Left kidney (tissue), 2 donors: Measurements from ENCODE around the gene GSN. TPM values are rescaled to one million over a fixed set of nuclear protein-coding genes. Genes with fewer than 3 reads are reported as not detected.
"Not testable (repeated sequence)": the region's sequence is repeated elsewhere in the genome, so short reads cannot be mapped to it uniquely, and the experiment has no call there.

Experiments
- DNase-seq: peaks from one replicate; pipeline ENCODE4 v3.0.0-alpha.2; 2013
- polyA plus RNA-seq: library from polyadenylated mRNA; unstranded; fragments of 120-200 nt; gene quantifications from one replicate; pipeline ENCODE4 v1.2.1, GENCODE V29; 2013; ENCODE audit not compliant: insufficient read length

GSN gene
- polyA plus RNA-seq, 1 donor, result 161 TPM

DNA sequence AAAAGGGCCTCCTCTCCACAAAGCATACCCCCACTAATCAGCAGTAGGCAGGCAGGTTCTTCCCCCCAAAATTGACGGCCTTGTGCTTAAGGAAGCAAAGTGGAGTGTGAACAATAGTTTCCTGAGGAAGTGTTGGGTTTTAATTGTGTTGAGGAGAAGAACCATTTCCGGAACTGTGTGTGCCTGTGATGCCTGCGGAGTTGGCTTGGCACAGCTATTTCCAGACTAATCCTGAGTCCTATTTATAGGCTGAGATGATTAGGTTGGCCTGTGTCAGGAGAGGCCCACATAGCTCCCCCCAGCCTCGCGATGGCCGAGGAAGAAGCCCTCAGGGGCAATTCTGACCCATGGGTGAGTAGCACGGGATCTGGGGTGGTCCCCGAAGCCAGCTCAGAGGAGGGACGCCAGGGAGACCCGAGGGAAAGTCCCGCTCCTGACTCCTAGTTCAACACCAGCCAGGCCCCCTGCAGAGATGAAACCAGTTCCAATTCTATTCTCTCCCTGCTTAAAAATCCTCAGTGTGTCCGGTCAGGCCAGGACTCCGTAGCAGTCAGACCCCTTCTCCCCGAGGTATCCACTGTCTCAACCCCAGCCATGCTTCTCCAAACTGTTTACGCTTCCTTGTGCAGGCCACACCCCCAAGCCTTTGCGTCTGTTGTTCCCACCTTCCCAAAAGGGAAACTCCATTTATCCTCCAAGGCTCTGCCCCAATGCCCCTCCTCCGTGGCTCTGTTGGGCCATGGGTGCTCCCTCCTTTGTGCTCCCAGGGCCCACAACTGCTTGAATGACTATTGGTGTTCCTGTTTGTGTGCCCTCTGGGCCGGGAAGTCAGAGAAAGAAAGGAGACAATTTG is 18.1 kb downstream of the GSN start:
- DNase-seq, result no peak

- no peak for DNase-seq
Measured at GRCh38 chr9:121286688-121286972, 18.7 kb downstream of the GSN start.

- peak; percentile 67 for DNase-seq
Measured at GRCh38 chr9:121286973-121287741, 19.2 kb downstream of the GSN start.

DNA sequence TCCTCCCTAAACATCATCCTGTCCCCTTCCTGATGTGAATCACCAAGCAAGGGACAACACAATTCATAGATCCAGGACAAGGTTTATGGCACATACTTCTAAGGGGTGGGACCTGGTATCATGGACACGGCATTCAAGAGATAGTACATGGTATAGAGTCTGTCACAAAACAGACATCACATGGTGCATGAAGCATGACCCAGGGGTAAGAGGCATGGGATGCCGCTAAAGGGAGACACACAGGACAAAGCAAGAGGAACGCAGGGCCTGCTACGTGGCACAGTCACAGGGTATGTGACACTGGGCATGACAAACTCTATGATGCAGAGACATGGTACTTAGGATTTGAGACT is 20.7 kb downstream of the GSN start:
- DNase-seq, result no peak

DNA sequence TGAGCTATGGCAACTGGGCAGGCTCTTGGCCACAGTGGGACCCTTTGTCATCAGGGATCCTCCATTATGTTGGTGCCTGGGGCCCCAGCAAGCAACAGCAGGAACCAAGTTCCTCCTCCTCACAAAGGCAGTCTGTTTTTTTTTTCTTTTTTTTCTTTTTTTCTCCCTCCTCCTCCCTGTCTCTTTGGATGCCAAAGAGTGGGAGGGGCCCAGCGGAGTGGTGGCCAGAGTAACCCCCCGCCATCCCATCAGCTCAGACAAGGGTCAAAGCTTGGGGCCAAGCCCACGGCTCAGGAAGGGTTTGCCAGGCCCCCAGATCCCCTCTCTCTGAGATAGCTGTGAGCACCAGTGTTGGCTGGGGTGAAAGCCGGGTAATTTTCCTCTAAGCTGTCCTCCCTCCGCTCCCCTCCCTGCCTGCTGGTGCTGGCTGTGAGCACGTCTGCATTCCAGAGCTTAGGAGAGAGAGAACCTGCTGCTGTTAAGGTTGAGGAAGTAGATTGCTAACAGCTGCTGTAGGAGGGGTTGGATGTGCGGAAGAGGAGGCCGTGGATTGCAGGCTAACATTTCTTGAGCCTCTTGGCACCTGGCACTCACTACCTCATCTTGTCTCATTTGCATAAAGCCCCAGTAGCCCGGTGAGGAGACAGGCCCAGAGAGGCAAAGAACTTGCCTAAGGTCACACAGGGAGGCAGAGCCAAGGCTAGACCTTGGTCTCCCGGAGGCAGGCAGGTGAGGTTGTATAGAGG is 21.2 kb downstream of the GSN start:
- peak; percentile 73 for DNase-seq

GRCh38 chr9:121289772-121290370 is 21.9 kb downstream of the GSN start:
- DNase-seq, result no peak

GRCh38 chr9:121291536-121291935 is 23.6 kb downstream of the GSN start:
- not testable (repeated sequence) for DNase-seq

GRCh38 chr9:121292051-121292450 is 24.1 kb downstream of the GSN start:
- no peak for DNase-seq

- no peak for DNase-seq
Measured at GRCh38 chr9:121292801-121293241, 24.9 kb downstream of the GSN start.

GRCh38 chr9:121294151-121294743 is 26.3 kb downstream of the GSN start:
- DNase-seq, result no peak

GRCh38 chr9:121294866-121295661 is 27.1 kb downstream of the GSN start:
- DNase-seq, result no peak

DNA sequence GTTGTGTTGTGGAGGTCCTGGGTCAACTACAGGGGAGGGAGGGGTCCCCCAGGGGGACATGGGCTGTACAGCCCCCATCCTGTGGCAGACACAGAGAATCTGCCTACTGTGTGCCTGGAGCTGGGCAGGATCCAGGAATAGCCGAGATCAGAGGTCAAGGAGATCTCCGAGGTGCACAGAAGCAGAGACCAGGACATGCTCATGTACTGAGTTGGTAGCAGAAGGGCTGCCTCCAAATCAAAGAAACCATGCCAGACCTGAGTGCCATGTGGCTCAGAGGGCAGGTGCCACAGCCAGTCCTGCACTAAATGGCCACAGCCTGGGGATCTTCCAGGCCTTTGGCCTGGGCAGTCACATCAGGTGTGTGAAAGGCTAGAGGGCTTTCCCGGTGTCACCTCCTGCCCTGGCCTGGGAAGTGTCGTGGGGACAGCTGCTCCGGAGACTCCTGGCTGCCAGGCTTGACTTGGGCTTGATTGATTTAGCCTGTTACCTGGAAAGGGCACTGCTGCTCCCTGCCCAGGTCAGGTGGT is 27.8 kb downstream of the GSN start:
- no peak for DNase-seq

DNA sequence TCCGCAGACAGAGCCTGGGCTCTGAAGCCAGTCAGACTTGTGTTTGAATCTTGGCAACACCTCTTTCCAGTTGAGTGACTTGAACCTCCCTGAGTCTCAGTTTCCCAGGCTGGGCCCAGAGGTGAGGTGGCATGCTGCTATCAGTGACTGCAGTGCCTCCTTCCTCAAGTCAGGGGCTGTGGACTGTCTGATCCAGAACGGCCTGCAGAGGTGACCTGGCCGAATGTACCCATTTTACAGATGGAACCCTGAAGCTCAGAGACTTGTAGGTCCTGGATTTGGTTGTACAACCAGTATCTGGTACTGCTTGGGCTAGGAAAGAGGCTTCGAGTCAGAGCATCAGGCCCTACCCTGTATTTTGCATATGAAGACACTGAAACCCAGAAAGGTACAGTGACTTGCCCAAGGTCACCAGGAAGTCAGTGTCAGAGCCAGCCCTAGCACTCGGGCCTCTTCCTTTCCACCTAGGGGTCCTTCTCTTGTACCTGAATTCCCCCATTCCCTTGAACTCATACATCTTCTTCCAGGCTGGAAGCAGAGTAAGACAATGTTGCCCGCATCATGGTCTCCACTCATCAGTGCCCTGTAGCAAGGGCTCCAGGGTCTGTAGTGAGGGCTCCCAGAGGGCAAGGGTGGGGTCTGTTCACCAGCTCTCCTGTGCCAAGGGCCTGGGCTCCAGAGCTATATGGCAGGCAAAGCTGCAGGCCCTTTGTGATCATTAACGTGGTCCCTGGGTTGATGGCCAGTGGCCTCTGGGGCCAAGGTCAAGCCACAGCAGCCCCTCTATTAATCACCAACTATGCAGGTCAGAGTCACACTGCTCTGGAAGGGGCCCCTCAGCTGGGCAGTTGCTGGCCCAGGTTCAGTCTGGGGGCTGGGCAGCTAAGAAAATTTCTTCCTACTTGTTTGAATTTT is 28.5 kb downstream of the GSN start:
- DNase-seq, result no peak

- DNase-seq, result no peak
Measured at GRCh38 chr9:121297389-121297788, 29.4 kb downstream of the GSN start.

GRCh38 chr9:121298016-121298538 is 30.1 kb downstream of the GSN start:
- DNase-seq, result no peak

GRCh38 chr9:121298689-121299466 is 30.9 kb downstream of the GSN start:
- DNase-seq, result peak; percentile 22

DNA sequence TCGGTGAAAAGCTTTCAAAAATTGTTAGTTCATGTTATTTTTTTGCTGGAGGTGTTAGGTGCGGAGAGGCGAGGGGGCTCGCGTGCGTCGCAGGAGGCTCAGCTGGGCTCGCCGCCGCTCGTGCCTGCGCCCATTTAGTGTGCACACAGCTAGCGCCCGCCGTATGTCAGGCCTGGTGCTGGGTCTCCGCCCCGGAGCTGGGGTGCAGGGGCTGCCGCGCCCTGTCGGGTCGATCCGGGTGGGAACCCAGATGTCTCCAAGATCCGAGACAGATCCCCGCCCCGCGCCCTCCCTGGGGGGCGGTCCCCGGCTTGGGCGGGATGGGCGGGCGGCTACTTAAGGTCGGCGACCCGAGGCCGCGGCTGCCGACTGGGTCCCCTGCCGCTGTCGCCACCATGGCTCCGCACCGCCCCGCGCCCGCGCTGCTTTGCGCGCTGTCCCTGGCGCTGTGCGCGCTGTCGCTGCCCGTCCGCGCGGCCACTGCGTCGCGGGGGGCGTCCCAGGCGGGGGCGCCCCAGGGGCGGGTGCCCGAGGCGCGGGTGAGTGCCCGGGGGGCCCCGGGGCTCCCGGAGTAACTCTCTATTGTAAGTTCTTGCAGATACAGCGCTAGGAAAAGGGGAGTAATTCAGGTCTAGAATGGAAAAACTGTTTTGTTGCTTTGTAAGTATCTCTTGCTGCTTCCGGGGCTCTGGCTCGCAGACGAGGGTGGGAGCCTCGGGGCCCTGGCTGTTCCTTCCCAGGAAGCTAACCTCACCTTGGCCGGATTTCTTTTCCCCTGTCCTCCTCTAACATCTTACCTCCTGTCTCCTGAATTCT is 31.7 kb downstream of the GSN start:
- peak; percentile 21 for DNase-seq
